Measurements from ENCODE around the gene LSAMP. TPM values are rescaled to one million over a fixed set of nuclear protein-coding genes. Genes with fewer than 3 reads are reported as not detected.

The LSAMP gene
- total RNA-seq, 2 experiments from 2014 or later = not detected

DNA sequence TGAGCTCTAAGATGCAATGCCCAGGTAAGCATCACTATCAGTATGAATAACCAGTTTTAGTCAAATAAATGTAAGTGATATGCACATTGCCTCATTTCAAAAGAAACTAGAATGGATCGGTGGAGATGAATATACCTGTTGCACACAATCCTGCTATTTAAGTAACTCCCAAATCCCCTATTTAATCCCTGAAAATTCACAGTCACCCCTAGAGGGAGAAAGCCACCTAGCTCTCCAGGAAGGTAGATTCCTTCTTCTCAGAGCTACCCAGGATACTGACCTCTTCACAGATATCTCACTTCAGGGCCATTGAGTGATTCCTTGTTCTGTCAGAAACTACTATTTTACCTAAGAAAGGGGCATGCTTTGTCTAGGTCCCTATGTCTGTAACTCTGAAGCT lies 11.7 kb downstream of the LSAMP start:
- no peaks in the 10 kb centered on the region for H3K27me3 Mint-ChIP-seq
- H3K9me3 Mint-ChIP-seq = no peaks in the 10 kb centered on the region
- H3K4me1 Mint-ChIP-seq (ENCODE audit: low read depth) = no peaks in the 10 kb centered on the region
- ChIA-PET CTCF (no interaction called here), POLR2A (no interaction called here)
- TF ChIP-seq, protein P1, sequence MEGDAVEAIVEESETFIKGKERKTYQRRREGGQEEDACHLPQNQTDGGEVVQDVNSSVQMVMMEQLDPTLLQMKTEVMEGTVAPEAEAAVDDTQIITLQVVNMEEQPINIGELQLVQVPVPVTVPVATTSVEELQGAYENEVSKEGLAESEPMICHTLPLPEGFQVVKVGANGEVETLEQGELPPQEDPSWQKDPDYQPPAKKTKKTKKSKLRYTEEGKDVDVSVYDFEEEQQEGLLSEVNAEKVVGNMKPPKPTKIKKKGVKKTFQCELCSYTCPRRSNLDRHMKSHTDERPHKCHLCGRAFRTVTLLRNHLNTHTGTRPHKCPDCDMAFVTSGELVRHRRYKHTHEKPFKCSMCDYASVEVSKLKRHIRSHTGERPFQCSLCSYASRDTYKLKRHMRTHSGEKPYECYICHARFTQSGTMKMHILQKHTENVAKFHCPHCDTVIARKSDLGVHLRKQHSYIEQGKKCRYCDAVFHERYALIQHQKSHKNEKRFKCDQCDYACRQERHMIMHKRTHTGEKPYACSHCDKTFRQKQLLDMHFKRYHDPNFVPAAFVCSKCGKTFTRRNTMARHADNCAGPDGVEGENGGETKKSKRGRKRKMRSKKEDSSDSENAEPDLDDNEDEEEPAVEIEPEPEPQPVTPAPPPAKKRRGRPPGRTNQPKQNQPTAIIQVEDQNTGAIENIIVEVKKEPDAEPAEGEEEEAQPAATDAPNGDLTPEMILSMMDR (IDR thresholded peaks at IDR 0.05) = no peak
- H3K36me3 Mint-ChIP-seq (ENCODE audit: low read depth) = no peaks in the 10 kb centered on the region
- H3K27ac Mint-ChIP-seq = no peak overlapping the region
- no peak overlapping the region for H3K4me3 Mint-ChIP-seq
- intact Hi-C loops (cut with micrococcal nuclease) = no loop called here
- DNase-seq (no peak), ATAC-seq (no peak)

DNA sequence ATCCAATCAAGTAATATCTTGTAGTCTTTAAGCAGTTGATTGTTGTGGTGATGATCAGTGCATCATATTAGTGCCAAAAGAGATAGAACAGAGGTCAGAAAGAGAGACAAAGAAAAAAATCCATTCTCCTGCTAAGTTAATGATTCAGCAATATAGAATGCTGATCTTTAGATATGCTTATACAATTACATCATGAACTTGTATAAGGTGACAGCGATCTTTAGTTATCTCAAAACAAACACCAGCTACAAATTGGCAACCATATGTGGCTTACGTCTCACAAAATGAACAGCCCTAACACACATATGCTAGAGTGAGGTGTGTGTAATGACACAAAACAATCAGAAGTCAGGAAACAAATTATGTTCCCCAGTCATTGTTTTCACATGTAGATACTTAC lies 12.5 kb downstream of the LSAMP start:
- ChIA-PET CTCF (no interaction called here), POLR2A (no interaction called here)
- H3K36me3 Mint-ChIP-seq (ENCODE audit: low read depth) = no peaks in the 10 kb centered on the region
- H3K4me3 Mint-ChIP-seq = no peak overlapping the region
- H3K27me3 Mint-ChIP-seq = no peaks in the 10 kb centered on the region
- TF ChIP-seq, protein P1 (IDR thresholded peaks at IDR 0.05) = no peak
- intact Hi-C loops (cut with micrococcal nuclease) = no loop called here
- no peaks in the 10 kb centered on the region for H3K9me3 Mint-ChIP-seq
- no peaks in the 10 kb centered on the region for H3K4me1 Mint-ChIP-seq (ENCODE audit: low read depth)
- ATAC-seq (no peak), DNase-seq (no peak)
- no peak overlapping the region for H3K27ac Mint-ChIP-seq

DNA sequence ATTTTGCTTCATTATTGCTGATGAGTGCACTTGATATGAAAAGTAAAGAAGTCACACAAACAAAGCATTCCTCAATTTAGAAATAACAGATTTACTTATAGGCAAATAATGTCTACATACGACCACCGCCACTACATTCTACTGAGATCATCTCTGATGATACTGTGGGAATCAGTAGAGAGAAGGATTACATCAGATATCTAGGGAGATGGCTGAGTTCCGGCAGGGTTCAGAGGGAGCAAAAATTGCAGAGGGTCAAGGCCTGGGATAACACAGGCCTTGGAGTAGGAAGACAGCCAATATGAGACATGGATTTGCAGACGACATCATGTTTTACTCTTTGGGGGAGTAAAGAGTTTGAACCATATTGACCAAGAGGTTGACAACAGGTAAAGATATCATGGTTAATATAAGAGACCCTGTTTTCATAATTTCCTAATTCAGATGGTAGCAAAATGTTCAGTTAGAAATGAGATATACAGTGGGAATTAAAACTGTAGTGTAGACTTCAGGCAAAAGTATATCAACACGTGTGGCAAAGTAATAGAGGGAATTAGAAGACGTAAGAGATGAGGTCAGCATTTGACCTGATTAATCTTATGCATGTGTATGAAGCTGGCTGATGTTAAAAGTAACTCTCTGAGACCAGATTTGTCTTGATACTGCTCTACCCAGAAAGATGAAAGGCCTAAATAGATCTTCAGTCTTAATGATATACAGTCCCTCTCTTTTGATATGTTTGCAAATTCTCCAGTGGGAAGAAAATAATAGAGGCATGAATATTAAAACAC lies 15.6 kb downstream of the LSAMP start:
- CTCF ChIA-PET = no interaction called here
- TF ChIP-seq, protein P1 (IDR thresholded peaks at IDR 0.05) = no peak
- H3K27me3 Mint-ChIP-seq = no peaks in the 10 kb centered on the region
- no peaks in the 10 kb centered on the region for H3K4me1 Mint-ChIP-seq (ENCODE audit: low read depth)
- no peak overlapping the region for H3K4me3 Mint-ChIP-seq
- H3K36me3 Mint-ChIP-seq (ENCODE audit: low read depth) = no peaks in the 10 kb centered on the region
- POLR2A ChIA-PET = no interaction called here
- DNase-seq (no peak), ATAC-seq (no peak)
- no peak overlapping the region for H3K27ac Mint-ChIP-seq
- intact Hi-C loops (cut with micrococcal nuclease) = no loop called here
- H3K9me3 Mint-ChIP-seq = peaks cover 2% of the 10 kb centered on the region

DNA sequence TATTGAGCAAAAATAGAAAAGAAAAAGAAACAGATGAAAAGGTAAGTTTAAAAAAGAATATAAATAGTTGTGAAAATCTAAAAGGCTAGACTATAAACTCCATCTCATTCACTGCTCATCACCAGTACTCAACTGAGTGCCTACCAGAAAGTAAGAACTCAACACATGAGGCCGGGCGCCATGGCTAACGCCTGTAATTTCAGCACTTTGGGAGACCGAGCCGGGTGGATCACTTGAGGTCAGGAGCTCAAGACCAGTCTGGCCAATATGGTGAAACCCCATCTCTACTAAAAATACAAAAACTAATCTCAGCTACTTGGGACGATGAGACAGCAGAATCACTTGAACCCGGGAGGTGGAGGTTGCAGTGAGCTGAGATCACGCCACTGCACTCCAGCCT lies 19.3 kb downstream of the LSAMP start:
- TF ChIP-seq, protein P1 (IDR thresholded peaks at IDR 0.05) = no peak
- intact Hi-C loops (cut with micrococcal nuclease) = no loop called here
- H3K9me3 Mint-ChIP-seq = peaks cover 11% of the 10 kb centered on the region
- no peak overlapping the region for H3K4me3 Mint-ChIP-seq
- no peak for ATAC-seq
- no peaks in the 10 kb centered on the region for H3K27me3 Mint-ChIP-seq
- POLR2A ChIA-PET = no interaction called here
- CTCF ChIA-PET = no interaction called here
- H3K27ac Mint-ChIP-seq = no peak overlapping the region
- no peaks in the 10 kb centered on the region for H3K36me3 Mint-ChIP-seq (ENCODE audit: low read depth)
- DNase-seq = no peak
- no peaks in the 10 kb centered on the region for H3K4me1 Mint-ChIP-seq (ENCODE audit: low read depth)

DNA sequence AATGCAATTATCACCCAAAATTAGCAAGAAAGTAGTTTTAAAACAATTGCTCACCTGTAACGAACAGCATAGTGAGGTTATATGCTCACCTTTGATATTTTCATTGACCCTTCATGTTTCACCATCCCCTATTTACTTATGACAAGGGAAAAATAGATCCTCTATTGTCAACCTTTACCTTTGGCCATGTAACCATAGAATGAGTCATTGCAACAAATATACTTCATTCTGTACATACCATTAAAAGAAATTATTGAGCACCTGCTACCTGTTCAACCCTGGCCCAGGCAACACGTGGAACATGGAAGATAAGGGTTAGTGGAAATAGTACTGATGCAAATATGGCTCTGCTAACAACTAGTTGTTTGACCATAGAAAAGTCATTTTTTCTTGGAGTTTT lies 20.2 kb downstream of the LSAMP start:
- ATAC-seq (no peak), DNase-seq (no peak)
- CTCF ChIA-PET = no interaction called here
- H3K4me3 Mint-ChIP-seq = no peak overlapping the region
- TF ChIP-seq, protein P1 (IDR thresholded peaks at IDR 0.05) = no peak
- no peak overlapping the region for H3K27ac Mint-ChIP-seq
- POLR2A ChIA-PET = no interaction called here
- H3K36me3 Mint-ChIP-seq (ENCODE audit: low read depth) = no peaks in the 10 kb centered on the region
- H3K27me3 Mint-ChIP-seq = no peaks in the 10 kb centered on the region
- peaks cover 11% of the 10 kb centered on the region for H3K9me3 Mint-ChIP-seq
- intact Hi-C loops (cut with micrococcal nuclease) = no loop called here
- H3K4me1 Mint-ChIP-seq (ENCODE audit: low read depth) = no peaks in the 10 kb centered on the region

All from activated CD8-positive, alpha-beta T cell treated with anti-CD3 and anti-CD28 coated beads for 36 hours (primary cell).